ENCODE results near the gene TOMM22.
A peak's percentile ranks its signal among the peaks of the same experiment; 100 is the strongest.

TOMM22 gene

DNA sequence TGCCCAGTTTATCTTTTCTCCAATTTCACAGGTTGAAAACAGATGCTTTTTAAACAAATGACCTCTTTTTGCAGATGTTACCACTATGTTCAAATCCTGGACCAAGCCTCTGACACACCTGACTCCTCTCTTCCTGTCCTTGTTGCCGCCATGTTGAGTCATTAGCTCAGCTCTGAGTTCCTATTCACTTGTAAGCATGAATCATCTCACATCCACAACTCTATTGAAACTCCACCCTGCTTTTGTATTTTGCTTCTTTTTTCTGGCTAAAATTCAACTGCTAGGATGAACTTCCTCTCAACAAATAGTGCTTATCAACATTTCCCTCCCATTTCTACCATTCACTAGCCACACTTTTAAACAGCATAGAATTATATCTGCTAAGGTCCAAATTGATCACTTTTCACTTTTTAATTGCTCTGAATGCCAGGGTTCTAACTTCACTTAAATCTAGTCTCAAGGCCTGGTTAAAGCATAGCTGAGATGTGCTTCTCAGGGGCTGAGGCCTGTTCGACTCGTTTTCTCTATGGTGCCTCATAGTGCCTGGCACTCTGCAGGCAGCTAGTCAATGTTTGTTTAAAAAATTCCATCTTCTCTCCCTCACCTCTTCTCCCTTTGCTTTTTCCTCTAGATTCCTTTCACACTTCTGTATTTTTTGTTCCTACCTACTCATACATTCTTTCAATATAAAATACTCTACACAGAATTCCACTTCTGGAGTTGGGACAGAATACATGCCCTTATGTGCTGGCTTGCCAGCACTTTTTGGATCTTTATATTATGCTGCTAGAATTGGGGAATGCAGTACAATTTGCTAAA is 15.1 kb downstream of the TOMM22 start:
- no peak for DNase-seq (ENCODE audit: low spot score)

DNA sequence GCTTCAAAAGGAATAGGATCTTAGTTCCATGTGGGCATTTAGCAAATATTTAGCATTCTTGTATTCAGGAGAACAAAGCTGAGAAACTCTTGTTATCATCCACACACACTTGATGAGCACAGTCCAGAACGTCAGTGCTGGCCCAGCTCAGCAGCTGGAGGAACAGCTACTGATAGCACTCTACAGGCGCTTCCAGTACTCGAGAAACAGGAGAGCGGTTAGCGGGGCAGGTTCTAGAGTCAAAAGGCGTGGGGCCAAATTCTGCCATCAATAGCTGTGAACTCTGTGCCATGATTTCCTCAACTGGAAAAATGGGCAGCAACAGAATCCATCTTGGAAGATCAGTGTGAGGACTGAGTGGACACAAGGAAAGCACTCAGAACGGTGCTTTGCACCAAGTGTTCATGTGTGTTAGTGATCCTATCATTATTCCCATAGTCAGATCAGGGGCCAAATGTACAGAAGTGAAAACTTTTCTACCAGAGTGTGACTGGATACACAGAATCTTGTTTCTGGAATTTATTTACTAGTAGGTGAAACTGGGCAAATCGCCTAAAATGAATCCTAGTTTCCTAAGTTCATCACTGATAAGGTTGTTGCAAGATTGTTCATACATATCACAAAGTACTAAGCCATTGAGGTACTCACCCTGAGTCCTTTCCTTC is 15.8 kb downstream of the TOMM22 start:
- no peak for DNase-seq (ENCODE audit: low spot score)

DNA sequence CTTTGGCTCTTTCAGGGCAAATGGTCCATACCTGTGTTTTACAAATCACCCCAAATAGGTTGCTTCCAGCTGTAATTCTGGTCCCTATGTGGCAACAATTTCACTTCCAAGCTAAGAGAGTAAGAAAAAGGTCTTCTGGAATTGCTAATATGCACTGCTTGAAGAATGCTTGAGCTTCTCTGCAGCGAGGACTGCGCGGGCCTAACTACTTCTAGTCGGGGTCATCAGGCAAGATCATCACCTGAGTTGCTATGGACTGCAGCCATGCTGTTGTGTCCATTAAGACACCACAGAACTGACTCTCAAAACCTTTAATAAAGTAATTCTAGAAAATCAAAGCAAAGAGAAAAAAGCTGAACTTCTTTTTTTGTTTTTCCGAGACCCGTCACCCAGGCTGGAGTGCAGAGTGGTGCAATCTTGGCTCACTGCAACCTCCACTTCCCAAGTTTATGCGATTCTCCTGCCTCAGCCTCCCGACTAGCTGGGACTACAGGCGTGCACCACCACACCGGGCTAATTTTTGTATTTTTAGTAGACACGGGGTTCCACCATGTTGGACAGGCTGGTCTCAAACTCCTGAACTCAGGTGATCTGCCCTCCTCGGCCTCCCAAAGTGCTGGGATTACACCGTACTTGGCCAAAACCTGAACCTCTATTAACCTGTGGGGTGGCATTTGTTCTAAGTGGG is 16.8 kb downstream of the TOMM22 start:
- no peak for DNase-seq (ENCODE audit: low spot score)

DNA sequence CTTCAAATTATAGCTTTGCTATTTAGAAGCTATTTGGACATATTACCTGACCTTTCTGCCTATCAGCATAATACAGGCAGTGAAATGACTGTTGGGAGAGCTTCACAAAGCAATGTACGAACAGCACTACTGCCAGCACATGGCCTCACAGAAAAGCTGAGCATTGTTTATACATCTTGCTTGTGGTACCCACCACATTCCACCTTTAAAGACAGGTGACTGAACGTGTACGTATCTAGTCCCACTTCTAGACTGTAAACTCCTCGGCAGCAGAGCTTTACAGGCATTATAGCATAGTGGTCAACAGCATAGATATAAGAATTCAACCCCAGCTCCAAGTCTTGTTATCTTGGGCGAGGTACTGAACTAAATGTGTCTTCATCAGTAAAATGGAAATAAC is 17.4 kb downstream of the TOMM22 start:
- DNase-seq (ENCODE audit: low spot score) = no peak

DNA sequence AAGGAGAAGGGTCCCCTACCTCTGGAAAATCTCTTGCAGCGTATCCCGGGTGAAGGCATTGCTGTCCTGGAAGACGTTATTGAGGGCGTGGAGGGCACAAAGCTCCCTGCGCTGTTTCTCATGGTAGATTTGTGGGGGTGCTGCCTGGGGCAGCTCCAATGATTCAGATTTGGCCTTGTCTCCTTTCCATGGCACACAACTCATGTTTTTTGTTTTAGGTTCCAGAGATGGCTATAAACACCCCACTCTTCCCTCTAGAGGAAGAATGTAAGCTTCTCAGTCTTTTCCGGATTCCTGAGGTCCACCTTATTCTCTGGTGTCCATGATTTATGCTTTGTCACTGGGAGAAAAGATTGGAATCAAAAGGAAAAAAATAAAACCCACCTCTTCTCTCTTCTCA is 18.0 kb downstream of the TOMM22 start:
- no peak for DNase-seq (ENCODE audit: low spot score)

DNA sequence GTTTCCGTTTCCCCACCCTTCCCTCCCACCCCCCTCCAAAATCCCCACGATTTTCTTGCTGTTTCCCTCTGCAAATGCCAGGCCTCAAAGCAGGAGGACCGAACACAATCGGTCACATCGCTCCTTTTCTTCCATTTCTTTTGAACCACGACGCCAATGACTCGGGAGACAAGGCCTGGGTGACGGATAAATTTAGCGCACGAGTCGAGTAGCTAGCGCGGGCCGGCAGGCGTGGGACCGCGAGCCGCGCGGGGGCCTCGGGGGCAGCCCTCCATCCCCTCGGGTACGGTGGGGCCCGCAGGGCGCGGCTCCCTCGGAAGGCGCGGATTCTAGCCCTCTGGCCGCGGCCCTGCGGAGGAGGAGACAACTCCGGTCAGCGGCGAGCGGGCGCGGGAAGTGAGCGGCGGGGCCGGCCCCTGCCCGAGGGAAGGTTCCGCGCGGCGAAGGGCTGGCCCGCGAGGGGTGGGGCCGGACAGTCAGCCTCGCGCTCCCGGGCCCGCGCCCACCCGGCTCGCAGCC is 18.6 kb downstream of the TOMM22 start:
- peak; percentile 17 for DNase-seq (ENCODE audit: low spot score)

DNA sequence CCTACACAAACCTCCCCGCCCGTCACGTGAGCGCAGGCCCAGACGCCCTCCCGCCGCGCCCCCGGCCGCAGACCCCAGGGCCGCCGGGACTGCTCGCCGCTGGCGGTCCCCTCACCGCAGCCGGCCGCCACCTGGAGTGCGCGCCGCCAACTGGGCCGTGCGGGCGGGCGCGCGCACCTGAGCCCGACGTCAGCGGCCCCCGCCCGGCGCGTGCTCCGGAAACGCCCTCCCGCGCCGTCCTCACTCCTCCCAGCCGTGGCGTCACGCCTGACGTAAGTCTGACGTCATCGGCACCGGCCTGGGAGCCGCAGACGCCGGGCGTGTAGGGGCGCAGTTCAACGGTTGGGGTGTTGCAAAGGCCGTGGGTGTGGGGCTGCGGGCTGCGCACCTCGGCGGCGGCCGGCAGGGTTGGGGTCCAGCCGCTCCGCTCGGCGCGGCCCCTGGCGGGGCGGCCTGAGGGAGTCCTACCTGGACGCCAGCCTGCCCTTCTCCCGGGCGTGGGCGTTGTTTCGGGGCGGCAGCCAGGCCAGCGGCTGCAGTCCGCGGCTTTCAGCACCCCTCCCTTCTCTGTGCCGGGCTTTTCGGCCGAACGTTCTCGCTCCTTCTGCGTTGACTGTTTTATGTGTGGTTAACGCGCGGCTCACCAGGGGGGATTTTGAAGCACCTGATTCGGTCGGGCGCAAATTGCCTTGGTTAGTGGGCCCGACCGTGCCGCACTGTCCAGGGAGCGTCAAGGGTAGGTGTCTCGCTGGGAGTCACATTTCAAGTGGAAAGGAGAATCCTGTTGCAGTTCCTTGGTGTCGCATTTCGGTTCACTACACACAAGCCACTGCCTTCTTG is 19.3 kb downstream of the TOMM22 start, which contains the start of gene JOSD1:
JOSD1 (minus strand) TSS at position 155 of the 840 bp plus-strand sequence. CDS start 956 bp downstream, outside the sequence.
- peak; percentile 92 for DNase-seq (ENCODE audit: low spot score)

DNA sequence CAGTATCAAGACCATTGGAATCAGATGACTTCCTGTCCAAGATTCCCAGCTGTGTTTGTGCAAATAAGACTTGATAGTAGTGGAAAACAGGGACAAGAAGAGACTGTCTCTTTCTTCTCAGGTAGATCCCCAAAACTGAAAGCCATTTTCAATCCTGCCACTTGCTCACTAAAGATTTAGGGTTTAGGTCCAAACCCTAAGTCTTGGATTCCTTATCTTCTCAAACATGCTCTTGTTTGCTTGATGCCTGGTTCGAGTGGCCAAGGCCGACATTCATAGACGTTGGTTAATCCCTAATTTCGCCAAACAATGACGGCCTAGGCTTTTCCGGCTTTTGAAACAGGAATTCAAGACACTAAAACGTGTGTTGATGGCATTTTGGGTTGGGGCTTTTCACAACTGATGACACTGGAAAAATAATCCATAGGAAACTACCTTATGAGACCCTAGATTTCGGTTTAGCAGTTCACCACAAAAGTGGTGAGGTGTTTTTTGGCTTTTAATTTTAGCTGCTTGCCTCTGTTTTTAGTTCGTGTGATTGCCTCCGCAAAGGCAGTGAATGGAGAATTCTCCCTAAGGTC is 23.0 kb downstream of the TOMM22 start:
- no peak for DNase-seq (ENCODE audit: low spot score)

DNA sequence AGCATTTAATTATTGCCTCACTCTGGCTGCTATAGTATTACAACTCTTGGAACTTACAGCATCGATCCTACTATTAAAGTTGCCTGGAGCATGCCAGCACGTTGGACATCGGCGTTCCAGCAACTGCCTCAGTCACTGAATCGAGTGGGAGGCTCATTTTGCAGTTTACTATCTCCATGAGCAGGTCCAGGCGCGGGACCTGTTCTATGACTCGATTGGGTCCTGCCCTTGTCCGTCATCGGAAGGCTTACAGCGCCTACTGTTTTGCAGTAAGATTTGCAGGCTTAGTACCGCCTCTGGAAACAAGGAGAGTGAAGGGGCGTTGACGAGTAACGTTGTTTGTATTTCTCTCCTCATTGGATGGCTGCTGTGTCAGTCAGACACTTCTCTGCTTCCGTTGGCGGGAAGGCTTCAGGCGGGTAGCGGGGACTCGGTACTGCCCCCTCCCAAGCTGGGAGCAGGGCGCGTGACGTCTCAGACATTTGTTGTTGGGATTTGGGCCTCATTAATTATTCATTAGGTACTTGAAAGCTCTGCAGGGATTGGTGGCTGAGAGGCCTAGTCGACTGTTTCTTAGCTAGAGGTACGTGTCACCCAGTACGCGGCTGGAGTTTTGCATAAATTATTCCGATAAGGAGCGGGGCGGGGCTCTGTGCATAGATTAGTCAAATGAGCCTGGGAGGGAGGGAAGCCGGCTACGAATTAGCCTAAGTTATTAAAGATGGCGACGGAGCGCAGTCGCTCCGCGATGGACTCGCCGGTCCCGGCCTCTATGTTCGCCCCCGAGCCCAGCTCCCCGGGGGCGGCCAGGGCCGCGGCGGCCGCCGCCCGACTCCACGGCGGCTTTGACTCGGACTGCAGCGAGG is 23.7 kb downstream of the TOMM22 start, which contains the start of gene GTPBP1:
GTPBP1 (plus strand) TSS at position 710 of the 866 bp plus-strand sequence; CDS start at position 722, 12 bp downstream.
- peak; percentile 100 for DNase-seq (ENCODE audit: low spot score)

DNA sequence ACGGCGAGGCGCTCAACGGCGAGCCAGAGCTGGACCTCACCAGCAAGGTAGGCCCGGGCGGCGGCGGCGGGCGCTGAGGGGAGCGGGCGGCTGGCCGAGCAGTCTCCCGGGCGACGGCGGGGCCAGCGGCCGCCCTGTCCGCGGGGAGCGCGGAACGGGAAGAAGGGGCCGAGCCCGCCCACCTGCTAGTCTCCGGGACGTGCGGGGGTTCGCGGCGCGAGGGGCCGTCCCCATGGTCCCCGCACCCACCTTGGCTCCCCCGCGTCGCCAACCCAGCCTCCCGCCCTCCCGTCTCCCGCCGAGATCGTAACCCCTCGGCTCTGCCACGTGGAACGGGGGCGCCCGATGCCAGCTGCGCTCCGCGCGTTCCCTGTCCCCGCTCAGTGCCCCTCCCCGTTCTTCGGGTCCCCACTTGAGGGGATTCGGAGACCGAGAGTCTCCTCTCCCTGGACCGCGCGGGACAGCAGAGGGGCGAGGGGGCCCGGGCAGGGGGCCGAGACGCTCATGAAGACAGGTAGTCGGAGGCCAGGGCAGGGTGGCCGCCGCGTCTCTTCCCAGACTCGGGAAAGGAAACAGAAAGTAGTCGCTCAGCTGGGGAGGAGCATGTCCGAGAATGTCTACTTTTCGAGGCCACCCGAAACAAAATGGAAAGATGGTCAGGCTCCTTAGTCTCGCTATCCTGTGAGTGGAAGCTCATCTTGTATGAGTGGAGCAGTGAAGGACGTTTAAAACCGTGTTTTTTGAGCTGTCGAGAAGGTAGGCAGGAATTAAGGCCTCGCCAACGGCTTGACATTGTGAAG is 24.5 kb downstream of the TOMM22 start:
- no peak for DNase-seq (ENCODE audit: low spot score)

DNA sequence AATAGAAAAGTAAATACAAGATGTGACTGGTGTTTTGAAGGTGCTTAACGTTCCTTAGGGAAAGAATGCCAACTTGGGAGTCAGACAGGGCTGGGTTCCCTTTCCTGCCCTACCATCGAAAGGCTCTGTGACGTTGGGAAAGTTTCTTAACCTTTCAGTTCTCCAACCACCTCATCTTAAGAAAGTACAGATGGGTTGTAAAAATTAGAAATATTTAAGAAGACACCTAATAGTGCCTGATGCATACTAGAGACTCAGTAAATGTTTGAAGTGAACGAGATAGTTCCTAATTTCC is 25.1 kb downstream of the TOMM22 start:
- no peak for DNase-seq (ENCODE audit: low spot score)

DNA sequence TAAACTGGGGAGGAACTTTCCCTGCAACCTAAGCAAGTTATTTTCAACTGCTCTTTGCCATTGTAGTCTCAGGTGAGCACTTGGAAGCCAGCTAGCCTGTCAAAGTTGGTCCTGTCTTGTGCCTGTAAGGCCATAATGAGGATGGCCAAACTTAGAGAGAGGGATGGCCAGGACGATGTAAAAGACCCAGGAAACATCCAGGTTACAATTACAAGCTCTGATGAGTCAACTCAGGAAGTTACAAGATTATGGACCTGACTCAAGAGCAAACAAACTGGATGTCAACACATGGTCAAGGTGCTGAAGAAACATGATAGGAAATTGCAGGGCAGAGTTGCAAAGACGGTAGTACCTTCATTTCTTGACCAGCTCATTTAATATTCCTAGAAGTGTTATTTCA is 25.6 kb downstream of the TOMM22 start:
- no peak for DNase-seq (ENCODE audit: low spot score)

DNA sequence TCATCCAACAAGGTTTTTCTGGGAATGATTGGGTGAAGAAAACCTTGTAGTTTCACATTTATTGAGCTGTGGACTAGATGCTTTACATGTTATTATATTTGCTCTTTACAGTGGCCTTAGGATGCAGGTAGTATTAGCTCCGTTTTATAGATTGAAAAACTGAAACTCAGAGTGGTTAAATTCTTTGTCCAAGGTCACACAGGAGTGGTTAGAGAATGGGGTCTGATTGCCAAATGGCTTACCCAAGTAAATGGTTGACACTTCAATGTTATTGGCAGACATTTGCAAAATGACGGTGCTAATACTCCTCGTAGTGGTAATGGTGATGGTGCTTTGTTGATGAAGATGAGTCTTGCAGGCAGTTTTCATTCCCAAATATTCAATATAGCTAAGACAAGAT is 26.2 kb downstream of the TOMM22 start:
- no peak for DNase-seq (ENCODE audit: low spot score)

DNA sequence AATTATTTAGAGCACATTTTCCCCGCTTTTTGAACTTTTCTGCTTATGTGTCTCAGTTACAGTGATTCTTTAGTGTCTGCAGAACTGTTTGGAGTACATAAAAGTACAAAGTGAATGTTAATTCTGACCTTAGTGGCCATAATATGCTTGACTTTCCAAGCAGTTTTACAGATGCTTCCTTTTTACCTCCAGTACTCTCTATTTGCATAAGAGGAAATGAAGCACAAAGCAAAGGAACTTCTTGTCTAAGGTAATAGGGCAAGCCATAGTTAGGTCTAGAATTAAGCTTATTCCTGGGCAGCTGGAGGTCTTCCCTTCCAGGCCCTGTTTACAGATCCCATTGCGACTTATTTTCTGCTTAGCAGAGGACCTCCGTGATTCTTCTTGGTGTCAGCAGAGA is 27.5 kb downstream of the TOMM22 start:
- DNase-seq (ENCODE audit: low spot score) = no peak

DNA sequence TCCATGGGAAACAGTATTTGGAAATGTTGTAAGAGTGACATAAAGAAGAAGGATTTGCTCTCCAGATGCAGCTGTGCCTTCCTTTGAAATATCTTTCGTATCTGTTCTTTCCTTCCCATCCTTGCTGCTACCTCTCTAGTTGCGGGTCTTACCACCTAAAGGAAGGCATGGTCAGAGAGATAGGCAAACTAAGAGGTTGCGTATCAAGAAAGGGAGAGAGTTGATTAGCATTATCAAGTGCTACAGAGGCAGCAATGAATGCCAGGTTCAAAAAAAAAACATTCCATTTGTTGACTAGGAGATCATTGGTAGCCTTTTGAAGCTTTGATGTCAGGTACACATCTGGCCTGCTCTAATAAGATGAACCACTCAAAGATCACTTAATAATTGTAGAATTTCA is 28.6 kb downstream of the TOMM22 start:
- no peak for DNase-seq (ENCODE audit: low spot score)

DNA sequence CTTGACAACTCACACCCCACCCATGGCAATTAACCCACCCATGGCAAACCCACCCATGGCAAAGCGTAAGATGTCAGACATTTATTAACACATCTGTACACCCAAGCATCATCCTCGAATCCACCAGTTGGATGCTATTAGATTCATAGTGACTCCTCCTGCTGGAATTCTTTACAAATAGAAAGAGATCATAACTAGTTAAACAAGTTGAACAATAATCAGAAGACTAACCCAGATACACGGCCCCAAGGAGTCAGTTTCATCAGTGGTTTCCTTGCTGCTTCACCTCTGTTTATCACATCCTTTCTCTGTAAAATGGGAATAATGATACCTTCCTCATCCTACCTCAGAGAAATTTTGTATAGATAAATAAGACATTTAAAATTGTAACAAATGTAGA is 29.1 kb downstream of the TOMM22 start:
- DNase-seq (ENCODE audit: low spot score) = no peak

DNA sequence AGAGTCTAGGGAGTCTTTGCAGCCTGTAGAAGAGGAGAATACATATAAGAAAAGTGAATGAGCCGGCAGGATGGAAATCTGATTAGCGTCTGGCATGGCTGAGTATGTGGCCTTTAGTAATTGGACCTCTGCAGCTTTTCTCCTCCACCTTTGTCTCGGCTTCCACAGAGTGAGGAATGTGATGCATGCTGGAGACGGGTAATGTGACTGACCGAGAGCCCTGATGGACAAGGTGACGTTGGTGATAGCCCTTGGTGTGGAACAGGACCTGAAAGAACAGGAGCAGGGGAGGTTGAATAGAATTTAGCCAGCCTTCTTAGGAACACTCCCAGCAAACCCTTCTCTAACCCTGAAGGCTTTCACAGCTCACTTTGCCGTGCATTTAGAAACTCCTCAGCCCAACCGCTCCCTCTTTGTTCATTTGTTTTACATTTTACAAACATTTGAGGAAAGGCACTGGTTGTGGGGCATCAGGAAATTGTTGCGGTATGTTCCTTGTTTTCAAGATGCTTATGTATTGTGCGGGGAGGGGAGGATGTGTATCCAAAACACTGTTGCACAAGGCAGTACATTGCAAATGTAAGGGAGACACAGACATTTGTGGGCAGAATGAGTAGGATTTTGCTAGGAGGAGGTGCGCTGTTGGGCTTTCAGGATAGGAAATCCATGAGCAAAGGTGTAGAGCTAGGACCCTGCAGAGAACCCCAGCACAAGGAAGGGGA is 30.9 kb downstream of the TOMM22 start:
- no peak for DNase-seq (ENCODE audit: low spot score)

DNA sequence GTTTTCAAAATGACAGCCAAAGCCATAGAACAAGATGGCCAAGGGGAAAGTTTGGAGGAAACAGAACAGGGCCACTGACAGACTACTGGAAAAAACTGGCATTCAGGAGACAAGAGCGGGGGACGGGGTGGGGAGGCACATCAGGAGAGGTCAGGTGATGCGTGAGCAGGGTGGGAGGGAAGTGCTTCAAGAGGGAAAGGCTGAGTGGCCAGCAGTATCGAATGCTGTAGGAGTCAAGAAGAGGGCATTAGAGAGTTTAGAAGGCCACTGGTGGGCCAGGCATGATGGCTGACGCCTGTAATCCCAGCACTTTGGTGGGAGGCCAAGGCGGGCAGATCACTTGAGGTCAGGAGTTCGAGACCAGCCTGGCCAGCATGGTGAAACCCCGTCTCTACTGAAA is 32.2 kb downstream of the TOMM22 start:
- no peak for DNase-seq (ENCODE audit: low spot score)
